ENCODE data around the gene COMMD7.

Gene COMMD7

GRCh38 chr20:32752458-32753250 lies 9.4 kb upstream of the COMMD7 start:
- Histone ChIP-seq H3K27ac (no peak overlapping the region), H3K36me3 (no peaks in the 10 kb centered on the region), H3K4me3 (ENCODE audit: low read depth in 1 of 2, low read length in 1 of 2) (no peak overlapping the region), H3K27me3 (no peaks in the 10 kb centered on the region), H3K4me1 (ENCODE audit: control insufficient read depth in 1 of 2, insufficient read depth in 1 of 2, low read depth in 1 of 2, low read length in 1 of 2) (no peaks in the 10 kb centered on the region), H3K9me3 (no peaks in the 10 kb centered on the region)
- TF ChIP-seq CTCF (IDR thresholded peaks at IDR 0.05), result no peak

GRCh38 chr20:32751702-32752457 lies 8.6 kb upstream of the COMMD7 start:
- Histone ChIP-seq H3K9me3 (no peaks in the 10 kb centered on the region), H3K4me1 (ENCODE audit: control insufficient read depth in 1 of 2, insufficient read depth in 1 of 2, low read depth in 1 of 2, low read length in 1 of 2) (no peaks in the 10 kb centered on the region), H3K27me3 (no peaks in the 10 kb centered on the region), H3K36me3 (no peaks in the 10 kb centered on the region), H3K4me3 (ENCODE audit: low read depth in 1 of 2, low read length in 1 of 2) (no peak overlapping the region), H3K27ac (no peak overlapping the region)
- no peak for TF ChIP-seq CTCF (IDR thresholded peaks at IDR 0.05)

GRCh38 chr20:32751293-32751692 lies 8.0 kb upstream of the COMMD7 start:
- no peaks in the 10 kb centered on the region for H3K9me3 ChIP-seq
- TF ChIP-seq CTCF (IDR thresholded peaks at IDR 0.05), result no peak
- no peaks in the 10 kb centered on the region for H3K4me1 ChIP-seq (ENCODE audit: control insufficient read depth in 1 of 2, insufficient read depth in 1 of 2, low read depth in 1 of 2, low read length in 1 of 2)
- no peak overlapping the region for H3K4me3 ChIP-seq (ENCODE audit: low read depth in 1 of 2, low read length in 1 of 2)
- H3K36me3 ChIP-seq, result no peaks in the 10 kb centered on the region
- no peak overlapping the region for H3K27ac ChIP-seq
- H3K27me3 ChIP-seq, result no peaks in the 10 kb centered on the region

GRCh38 chr20:32749914-32750637 lies 6.8 kb upstream of the COMMD7 start:
- TF ChIP-seq CTCF (IDR thresholded peaks at IDR 0.05), result no peak
- H3K9me3 ChIP-seq, result no peaks in the 10 kb centered on the region

GRCh38 chr20:32742322-32743236 lies 688 bp downstream of the COMMD7 start:
- peak overlapping the region; percentile 60 for H3K27ac ChIP-seq
- peaks cover 17 to 20% of the 10 kb centered on the region in 2 experiments for H3K4me1 ChIP-seq (ENCODE audit: control insufficient read depth in 1 of 2, insufficient read depth in 1 of 2, low read depth in 1 of 2, low read length in 1 of 2)
- no peak for TF ChIP-seq CTCF (IDR thresholded peaks at IDR 0.05)

More at GRCh38 chr20:32749914-32750637, 6.8 kb upstream of the COMMD7 start:
- no peaks in the 10 kb centered on the region for H3K4me1 ChIP-seq (ENCODE audit: control insufficient read depth in 1 of 2, insufficient read depth in 1 of 2, low read depth in 1 of 2, low read length in 1 of 2)
- no peaks in the 10 kb centered on the region for H3K36me3 ChIP-seq
- no peak overlapping the region for H3K4me3 ChIP-seq (ENCODE audit: low read depth in 1 of 2, low read length in 1 of 2)
- no peaks in the 10 kb centered on the region for H3K27me3 ChIP-seq
- no peak overlapping the region for H3K27ac ChIP-seq

More at GRCh38 chr20:32742322-32743236, 688 bp downstream of the COMMD7 start:
- Histone ChIP-seq H3K4me3 (ENCODE audit: low read depth in 1 of 2, low read length in 1 of 2) (peak overlapping the region; percentile 65 to 73), H3K36me3 (no peaks in the 10 kb centered on the region), H3K27me3 (no peaks in the 10 kb centered on the region), H3K9me3 (no peaks in the 10 kb centered on the region)
